Stimulated activated CD8-positive, alpha-beta memory T cell treated with anti-CD3 and anti-CD28 coated beads, Interleukin-7, amount 100 ng/mL, for 4 hours (primary cell): ENCODE measurements around the gene PBRM1.
"Not testable (repeated sequence)": the region's sequence is repeated elsewhere in the genome, so short reads cannot be mapped to it uniquely, and the experiment has no call there.

Experiments used
- DNase-seq, 2 donors: peaks; one replicate each; pipeline ENCODE4 v3.0.0-alpha.2; 2020; ENCODE audit warnings: low read depth in 2 of 2

PBRM1 gene

DNA sequence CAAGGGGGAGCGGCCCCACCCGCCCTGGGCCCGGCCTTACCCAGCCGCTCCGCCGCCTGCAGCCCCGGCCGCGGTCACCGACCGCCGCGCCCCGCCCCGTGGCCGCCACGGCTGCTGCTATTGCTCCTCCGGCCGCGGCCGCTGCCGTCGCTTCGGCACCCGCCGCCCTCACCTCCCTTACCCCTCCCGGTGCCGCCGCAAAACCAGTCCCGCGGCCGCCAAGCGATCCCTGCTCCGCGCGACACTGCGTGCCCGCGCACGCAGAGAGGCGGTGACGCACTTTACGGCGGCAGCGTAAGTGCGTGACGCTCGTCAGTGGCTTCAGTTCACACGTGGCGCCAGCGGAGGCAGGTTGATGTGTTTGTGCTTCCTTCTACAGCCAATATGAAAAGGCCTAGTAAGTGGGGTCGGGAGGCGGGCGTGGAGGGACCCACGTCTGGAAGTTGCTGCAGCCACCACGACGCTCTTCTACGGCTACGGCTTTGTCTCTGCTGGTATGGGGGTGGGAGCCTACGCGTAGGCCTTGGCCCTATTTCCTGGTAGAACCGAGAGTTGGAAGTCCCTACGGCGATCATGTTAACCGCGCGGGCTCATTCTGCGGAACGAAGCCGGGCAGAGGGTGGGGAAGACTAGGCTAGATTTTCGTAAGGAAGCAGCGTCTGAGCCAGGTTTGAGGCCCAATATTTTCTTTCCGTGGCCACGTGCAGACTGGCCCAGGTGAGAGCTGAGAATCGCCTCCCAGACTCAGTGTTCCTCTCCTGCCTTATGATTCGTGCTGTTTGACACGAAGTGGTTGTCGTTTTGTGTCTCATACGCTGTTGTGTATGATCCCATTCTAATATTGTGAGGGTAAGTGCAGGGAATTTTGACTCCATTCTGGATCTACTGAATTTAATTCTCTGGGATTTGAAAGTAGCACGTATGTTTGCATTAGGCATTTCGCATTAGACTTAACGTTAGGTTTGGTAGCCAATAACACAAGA is at the start of gene PBRM1, which contains the start of gene GNL3:
Gene PBRM1, minus strand, starts transcription at position 205 of the 983 bp plus-strand sequence.
Gene GNL3, plus strand, starts transcription at position 324 of the 983 bp plus-strand sequence. Its CDS starts 61 bp downstream, at position 385.
- peak; percentile 81 to 90 for DNase-seq

DNA sequence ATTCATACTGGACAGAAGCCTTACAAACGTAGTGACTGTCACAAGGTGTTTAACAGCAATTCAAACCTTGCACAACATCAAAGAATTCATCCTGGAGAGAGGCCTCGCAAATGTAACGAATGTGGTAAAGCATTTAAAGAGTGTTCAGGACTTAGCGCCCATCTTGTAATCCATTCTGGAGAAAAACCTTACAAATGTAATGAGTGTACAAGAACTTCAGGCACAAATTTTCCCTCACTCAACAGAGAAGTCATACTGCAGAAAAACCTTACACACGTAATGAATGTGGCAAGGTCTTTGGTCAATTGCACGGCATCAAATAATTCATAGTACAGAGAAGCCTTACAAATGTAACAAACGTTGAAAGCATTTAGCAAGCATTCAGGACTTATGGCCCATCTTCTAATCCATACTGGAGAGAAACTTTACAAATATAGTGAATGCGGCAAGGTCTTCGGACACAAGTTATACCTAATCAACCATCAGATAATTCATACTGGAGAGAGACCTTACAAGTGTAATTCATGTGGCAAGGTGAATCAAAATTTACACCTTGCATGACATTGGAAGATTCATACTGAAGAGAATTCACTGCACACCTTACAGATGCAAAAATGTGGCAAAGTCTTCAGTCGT is 47.7 kb upstream of the PBRM1 start:
- DNase-seq, result no peak

DNA sequence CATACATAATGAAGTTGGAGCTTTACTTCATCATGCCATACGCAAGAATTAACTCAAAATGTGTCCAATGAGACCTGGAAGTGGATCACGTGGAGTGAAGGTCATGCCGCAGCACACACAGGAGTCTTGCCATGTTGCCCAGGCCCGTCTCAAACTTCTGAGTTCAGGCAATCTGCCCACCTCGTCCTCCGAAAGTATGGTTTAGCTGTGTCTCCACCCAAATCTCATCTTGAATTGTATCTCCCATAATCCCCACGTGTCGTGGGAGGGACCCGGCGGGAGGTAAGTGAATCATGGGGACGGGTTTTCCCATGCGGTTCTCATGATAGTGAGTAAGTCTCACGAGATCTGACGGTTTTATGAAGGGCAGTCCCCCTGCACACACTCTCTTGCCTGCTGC is 45.9 kb upstream of the PBRM1 start:
- DNase-seq, result no peak

DNA sequence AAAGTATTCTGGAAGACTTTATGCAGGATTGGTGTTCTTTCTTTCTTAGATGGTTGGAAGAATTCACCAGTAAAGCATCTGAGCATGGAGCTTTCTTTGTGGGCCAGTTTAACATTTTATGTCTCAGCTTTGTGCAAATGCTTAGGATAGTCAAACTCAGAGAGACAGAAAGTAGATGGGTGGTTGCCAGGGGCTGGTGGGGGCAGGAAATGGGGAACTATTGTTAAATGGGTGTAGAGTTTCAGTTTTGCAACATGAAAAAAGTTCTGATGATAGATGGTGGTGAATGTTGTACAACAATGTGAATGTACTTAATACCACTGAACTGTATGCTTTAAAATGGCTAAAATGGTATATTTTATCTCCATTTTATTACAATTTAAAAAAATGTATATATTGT is 45.0 kb upstream of the PBRM1 start:
- no peak for DNase-seq

DNA sequence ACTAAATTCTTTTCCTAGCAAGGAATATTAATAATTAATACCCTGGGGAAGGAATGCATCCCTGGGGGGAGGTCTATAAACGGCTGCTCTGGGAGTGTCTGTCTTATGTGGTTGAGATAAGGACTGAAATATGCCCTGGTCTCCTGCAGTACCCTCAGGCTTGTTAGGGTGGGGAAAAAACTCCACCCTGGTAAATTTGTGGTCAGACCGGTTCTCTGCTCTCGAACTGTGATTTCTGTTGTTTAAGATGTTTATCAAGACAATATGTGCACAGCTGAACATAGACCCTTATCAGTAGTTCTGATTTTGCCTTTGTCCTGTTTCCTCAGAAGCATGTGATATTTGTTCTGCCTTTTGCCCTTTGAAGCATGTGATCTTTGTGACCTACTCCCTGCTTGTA is 43.0 kb upstream of the PBRM1 start:
- not testable (repeated sequence) for DNase-seq

DNA sequence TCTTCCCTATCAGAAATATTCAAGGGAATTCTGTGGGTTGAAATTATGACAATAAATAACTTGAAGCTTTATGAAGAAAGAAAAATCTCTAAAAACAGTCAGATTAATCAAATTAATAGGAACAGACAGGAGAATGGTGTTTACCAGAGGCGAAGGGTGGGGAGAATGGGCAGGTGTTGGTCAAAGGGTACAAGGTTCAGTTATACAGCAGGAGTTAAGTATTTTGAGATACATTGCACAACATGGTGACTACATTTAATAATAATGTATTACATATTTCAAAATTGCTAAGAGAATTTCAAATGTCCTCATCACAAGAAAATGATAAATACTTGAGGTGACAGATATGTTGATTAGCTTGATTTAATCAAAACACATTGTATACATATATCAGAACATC is 38.8 kb upstream of the PBRM1 start:
- no peak for DNase-seq

DNA sequence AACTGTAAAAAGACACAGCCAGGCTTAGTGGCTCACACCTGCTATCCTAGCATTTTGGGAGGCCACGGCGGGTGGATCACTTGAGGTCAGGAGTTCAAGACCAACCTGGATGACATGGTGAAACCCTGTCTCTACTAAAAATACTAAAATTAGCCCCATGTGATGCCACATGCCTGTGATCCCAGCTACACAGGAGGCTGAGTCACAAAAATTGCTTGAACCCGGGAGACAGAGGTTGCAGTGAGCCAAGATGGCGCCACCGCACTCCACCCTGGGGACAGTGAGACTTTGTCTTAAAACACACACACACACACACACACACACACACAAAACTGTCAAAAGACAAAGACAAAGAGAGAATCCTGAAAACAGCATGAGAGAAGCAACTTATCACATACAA is 38.2 kb upstream of the PBRM1 start:
- DNase-seq, result no peak

DNA sequence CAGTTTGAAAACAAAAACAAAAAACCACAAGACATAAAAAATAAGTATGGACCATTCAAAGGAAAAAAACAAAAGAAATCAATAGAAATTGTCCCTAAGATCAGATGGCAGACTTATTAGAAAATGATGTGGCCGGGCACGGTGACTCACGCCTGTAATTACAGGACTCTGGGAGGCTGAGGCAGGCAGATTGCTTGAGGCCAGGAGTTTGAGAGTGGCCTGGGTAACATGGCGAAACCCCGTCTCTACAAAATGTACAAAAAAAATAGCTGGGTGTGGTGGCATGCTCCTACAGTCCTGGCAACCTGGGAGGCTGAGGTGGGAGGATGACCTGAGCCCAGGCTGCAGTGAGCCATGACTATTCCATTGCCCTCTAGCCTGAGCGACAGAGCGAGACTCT is 36.8 kb upstream of the PBRM1 start:
- DNase-seq, result no peak

DNA sequence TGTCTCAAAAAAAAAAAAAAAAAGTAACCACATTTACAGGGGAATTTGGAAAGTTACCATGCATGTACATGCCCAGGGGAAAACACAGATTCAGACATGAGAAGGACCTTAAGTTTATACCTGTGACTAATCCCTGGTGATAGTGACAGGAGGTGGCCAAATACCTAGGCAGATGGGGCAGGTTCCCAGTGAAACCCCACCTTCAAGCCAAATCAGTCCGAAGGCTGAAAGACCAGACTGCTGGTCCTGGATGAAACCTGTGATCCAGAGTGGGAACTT is 36.0 kb upstream of the PBRM1 start:
- DNase-seq, result no peak

DNA sequence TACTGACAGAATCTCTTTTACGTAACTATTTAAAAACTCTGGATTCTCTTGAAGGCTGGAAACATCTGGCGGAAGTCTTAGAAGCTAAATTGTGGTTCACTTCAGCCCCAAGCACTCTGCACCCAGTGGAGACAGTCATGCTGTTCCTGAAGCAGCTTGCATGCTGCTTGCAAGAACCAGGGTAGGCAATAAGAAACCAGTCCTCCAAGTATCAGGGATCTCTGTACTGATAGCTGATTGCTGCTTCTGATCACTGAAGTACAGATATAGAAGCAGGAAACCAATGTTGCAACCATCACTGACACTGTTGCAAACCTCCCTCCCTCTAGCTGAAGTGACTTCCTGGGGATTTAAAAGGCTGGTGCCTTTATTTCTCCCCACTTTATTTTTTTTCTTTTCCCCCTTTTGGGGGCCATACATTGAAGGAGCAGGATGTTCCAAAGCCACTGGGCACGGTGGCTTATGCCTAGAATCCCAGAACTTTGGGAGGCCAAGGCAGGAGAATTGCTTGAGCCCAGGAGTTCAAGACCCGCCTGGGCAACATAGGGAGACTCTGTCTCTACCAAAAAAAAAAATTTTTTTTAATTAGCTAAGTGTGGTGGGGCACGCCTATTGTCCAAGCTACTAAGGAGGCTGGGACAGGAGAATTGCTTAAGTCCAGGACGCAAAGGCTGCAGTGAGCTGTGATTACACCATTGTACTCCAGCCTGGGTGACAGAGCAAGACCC is 35.5 kb upstream of the PBRM1 start:
- DNase-seq, result no peak

DNA sequence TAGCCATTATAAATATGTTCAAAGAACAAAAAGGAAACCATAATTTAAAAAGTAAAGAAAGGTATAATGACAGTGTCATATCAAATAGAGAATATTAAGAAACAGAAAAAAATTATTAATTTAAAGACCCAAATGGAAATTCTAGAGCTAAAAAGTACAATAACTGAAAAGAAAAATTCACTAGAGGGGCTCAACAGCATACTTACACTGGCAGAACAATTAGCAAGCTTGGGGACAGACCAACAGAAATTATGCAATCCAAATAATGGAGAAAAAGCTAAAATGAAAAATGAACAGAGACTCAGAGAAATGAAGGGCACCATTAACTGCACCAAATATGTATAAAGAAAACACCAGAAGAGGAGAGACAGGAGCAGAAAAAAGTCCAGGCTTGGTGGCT is 33.9 kb upstream of the PBRM1 start:
- no peak for DNase-seq

DNA sequence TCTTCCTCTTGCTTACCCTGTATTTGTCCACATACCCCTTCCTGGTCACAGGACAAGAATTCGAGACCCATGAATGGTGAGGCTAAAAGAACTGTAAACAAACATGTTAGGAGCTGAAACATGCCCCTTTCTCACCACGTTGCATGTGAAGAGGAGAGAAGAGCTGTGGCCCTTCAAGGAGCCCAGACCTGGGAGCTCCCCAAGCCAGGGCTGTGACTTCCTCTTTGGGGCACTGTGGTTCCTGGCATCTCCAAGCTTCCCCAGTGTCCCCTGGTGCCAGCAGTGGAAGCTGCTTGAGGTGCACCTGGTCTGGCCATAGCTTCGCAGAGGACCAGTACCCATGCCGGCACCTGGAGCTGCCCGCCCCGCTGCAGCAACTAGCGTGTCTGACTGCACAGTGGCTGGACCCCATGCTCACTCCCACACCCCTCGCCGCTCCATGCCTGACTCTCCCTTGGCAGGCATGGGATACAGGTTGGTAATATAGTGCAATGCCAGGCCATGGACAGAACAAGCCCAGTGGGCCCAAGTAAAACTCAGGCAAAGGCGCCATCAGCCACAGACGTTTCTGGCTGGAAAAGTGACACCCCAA is 30.1 kb upstream of the PBRM1 start:
- DNase-seq, result no peak

DNA sequence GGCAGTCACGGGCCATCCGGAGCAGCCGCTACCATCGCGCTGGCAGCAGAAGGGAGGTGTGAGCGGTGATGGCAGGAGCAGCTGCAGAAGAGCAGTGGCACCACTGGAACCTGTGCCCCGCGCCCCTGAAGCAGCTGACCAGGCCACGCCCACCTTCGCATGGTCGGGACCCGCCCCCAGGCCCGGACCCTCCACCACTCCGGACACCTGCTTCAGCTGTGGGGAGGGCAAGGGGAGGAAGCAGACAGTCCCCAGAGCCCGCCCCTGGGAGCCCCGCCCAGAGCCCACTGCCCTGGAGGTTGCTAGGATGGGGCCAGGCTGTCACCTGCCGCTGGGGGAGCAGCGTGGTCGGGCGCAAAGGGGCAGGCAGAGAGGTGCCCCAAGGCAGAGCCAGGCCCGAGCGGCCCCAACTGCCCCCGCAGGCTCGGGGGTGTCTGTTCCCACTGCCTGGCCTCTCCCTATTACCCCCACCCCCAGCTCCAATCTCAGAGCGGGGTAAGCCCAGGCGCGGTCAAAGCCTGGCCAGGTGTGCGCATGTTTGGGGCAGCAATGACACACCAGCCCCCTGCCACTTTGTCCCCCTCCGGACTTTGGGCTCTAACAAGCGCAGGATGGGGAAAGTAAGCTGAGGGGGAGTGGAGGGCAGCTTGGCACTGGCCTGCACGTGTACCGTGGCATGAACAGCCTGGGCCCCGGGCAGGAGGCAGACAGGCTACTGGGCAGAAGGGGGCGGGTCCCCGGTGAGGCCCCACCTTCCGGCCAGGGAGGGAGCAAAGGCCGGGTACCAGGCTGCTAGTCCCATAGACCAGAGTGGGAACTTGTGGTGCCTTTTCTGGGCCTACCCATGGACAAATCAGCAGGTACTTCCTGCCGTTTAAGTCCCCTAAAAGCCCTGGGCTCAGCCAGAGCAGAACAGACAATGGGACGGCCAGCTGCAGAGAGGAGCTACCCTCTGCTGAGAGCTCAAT is 28.9 kb upstream of the PBRM1 start:
- DNase-seq, result no peak

DNA sequence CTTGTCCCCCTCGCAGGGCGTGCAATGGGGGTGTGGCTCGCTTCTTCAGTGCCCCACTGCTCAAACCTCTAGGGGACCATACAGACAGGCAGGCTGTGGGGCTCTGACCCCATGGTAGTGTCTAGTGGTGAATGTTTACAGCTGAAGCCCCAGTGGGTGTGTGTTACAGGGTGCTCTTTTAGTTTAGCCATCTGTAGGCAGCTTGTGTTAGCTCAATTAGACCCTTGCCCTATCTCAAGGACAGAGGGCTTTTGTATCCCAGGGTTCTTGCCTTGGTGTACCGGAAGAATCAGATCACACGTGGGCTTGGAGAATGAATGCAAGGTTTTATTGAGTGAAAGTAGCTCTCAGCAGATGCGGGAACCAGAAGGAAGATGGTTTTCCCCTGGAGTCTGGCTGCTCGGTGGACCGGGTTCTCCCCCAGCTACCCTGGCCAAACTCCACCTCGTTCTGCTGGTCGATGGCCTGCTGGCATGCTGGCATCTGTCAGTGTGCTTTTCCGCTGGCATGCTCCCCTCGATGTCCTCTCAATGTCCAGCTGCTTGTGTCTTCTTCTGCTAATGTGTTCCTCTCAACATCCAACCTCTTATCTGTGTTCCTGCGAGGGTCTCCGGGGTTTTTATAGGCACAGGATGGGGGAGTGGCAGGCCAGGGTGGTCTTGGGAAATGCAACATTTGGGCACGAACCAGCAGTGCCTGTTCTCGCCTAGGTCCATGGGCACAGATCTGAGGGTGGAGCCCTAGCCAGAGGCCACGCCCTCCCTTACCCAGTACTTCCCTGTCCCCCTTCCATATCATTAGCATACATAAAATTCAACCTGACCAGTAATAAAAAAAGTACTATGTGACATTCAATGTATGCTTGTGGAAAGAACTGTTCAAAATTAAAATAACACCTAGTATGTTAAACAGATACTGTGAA is 26.8 kb upstream of the PBRM1 start:
- no peak for DNase-seq

DNA sequence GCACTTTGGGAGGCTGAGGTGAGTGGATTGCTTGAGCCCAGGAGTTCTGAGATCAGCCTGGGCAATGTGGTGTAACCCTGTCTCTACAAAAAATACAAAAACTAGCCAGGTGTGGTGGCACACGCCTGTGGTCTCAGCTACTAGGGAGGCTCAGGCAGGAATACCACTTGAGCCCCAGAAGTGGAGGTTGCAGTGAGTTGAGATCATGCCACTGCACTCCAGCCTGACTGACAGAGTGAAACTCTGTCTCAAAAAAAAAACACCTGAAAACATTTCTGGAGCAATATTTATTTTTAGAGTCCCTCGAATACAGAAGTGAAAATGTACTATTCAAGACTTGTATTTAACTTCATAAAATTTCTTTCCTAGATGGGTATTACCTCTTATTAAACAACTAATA is 24.8 kb upstream of the PBRM1 start:
- no peak for DNase-seq

DNA sequence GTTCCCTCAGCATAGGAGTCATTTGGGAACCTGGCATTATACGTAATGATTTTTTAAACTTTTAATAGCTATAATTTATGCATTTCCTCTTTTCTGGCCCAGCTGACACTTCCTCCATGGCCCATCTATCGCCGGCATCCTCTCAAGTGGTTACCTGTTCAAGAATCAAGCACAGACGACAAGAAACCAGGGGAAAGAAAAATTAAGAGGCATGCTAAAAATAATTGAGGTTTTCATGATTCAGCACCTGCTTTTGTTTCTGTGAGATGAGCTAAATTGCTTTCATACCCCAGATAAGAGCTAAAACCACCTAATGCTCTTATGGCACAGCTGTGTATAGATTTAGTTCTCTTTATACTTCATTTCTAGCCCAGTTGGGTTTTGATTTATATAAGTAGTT is 21.9 kb upstream of the PBRM1 start:
- DNase-seq, result no peak

DNA sequence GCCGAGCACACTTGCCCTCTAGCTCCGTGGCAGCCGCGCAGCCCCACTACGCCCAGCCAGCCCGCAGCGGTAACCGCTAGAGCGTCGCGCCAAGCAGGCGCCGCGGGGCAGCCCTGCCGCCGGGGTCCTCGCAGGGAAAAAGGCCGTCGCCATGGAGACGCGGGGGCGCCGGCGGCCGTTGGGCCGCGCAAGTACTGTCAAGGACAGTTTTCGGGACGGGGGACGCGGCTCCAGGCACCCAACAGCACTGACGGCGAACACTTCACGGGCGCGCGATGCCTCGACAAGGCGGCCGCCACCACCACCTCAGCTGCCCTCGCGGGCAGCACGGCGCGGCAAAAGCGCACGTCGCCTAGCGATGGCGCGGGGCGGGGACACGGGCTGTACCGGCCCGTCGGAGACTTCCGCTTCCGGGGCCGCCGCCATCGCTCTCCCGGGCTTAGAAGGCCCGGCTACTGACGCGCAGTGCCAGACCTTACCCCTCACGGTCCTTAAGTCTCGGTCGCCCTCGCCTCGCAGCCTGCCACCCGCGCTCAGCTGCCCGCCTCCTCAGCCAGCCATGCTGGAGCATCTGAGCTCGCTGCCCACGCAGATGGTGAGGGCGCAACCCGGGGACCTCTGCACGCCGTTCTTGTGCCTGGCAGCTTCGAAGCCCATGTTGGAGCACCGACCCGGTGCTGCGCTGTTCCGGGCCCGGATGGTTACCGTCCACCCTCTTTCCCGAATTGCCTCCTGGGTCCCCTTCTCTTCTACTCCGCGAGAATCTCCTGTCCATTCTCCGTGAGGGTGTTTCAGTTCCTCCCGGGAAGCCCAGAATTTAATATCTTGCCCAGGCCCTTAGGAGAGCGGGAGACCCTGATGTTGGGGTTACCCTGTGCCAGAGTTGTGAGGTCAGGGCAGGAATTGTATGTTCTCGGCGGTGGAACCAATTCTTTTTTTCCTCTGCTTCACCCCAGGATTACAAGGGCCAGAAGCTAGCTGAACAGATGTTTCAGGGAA is 20.3 kb upstream of the PBRM1 start, which contains the start of the genes GLT8D1 and SPCS1:
Gene GLT8D1, minus strand, starts transcription at position 104 of the 999 bp plus-strand sequence. CDS start 5,331 bp downstream, outside the sequence.
Gene SPCS1, plus strand, starts transcription at position 419 of the 999 bp plus-strand sequence. Its CDS starts 141 bp downstream, at position 560.
- peak; percentile 61 to 83 for DNase-seq

DNA sequence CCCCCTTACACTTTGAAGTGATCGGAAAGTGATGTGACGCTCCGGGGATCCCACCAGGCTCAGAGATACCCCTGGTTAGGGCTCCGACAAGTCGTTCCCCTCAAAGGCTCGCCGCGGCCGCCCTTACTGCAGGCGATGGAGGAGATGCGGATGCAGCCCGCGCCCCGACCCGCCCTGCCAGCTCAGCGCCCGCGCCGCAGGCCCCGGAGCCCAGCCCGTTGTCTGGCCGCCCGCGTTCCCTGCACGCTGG is 19.6 kb upstream of the PBRM1 start:
- no peak for DNase-seq
